Stimulated activated naive CD8-positive, alpha-beta T cell treated with anti-CD3 and anti-CD28 coated beads, Interleukin-15, Interleukin-2, amounts not matched to agents 100 ng/mL and 50 ng/mL, for 24 hours (primary cell): Measurements from ENCODE around the gene ACTN4.
A peak's percentile ranks its signal among the peaks of the same experiment; 100 is the strongest.

Experiments
- H3K27ac Mint-ChIP-seq: one replicate; pipeline ENCODE4 v1.8.0; 2021; ENCODE audit warnings: mild to moderate bottlenecking, mixed read lengths
- H3K27me3 Mint-ChIP-seq: one replicate; pipeline ENCODE4 v1.8.0; 2021; ENCODE audit warnings: mixed read lengths
- H3K36me3 Mint-ChIP-seq: one replicate; pipeline ENCODE4 v1.8.0; 2021; ENCODE audit warnings: low read depth, mixed read lengths
- H3K4me1 Mint-ChIP-seq: one replicate; pipeline ENCODE4 v1.8.0; 2021; ENCODE audit warnings: low read depth, mixed read lengths
- H3K4me3 Mint-ChIP-seq: one replicate; pipeline ENCODE4 v1.8.0; 2021; ENCODE audit warnings: mild to moderate bottlenecking, mixed read lengths
- H3K9me3 Mint-ChIP-seq: one replicate; pipeline ENCODE4 v1.8.0; 2021; ENCODE audit warnings: mixed read lengths

Gene ACTN4

GRCh38 chr19:38676878-38677646 lies 29.6 kb downstream of the ACTN4 start:
- Mint-ChIP-seq H3K9me3 (no peaks in the 10 kb centered on the region), H3K4me3 (no peak overlapping the region), H3K27me3 (no peaks in the 10 kb centered on the region), H3K36me3 (peaks cover 29% of the 10 kb centered on the region), H3K4me1 (peaks cover 58% of the 10 kb centered on the region), H3K27ac (no peak overlapping the region)

DNA sequence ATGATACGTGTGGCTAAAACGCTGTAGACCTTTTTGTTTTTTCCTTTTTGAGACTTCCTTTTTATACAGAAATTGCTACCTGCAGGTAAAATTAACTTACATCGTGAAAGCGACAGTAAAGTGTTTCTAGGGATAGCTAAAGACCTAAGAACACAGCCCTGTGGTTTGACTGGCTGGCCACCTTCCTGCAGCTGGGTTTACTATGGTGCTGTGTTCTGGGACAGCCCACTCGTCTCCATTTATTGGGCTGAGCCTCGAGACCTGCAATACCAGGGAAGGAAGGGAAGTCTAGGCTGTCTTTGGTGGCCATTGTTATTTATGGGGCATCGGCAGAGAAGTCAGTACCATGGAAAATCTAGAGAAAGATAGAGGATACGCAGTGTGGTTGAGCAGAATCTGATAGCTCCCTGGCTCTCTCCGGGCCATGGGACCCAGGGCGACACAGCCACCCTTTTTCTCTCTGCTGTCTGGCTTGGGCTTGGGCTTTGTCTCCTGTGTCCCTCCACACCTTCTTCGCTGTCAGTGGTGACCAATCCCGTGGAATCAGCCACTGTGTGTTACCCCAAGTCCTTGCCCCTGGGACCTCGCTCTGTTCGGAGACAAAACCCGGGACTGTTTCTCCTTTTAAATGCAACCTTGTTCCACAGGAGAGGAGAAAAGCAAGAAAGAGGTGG lies 30.9 kb downstream of the ACTN4 start:
- H3K27me3 Mint-ChIP-seq, result no peaks in the 10 kb centered on the region
- peaks cover 70% of the 10 kb centered on the region for H3K4me1 Mint-ChIP-seq
- H3K4me3 Mint-ChIP-seq, result no peak overlapping the region
- peaks cover 37% of the 10 kb centered on the region for H3K36me3 Mint-ChIP-seq
- H3K27ac Mint-ChIP-seq, result no peak overlapping the region
- no peaks in the 10 kb centered on the region for H3K9me3 Mint-ChIP-seq

DNA sequence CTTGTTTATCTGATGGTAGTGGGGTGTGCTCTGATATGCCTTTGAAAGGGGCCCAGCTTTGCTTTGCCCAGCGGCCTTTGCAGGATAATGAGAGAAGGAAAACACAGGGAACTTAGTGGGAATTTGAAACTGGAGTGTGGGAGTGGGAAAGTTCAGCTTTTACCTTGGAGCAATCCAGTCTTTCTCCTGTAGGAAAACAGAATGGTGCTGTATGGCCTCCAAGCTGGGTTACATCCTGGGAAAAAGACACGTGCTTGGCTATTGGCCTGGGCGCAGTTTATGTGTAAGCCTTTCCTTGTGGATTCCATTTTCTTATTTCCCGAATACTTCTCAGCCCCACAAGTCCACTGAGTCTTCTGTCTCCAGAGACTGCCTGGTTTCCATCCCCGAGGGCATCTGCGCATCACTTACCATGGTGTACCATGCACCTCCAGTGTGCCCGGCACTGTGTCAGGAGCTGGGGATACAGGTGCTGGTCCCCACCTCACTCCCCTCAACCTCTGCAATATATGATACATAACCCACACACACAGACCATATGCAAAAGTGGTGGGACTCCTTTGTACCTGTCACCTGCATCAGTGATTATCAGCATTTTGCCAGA lies 31.5 kb downstream of the ACTN4 start:
- Mint-ChIP-seq H3K27me3 (no peaks in the 10 kb centered on the region), H3K36me3 (peaks cover 37% of the 10 kb centered on the region), H3K9me3 (no peaks in the 10 kb centered on the region), H3K27ac (peak overlapping the region; percentile 32), H3K4me3 (no peak overlapping the region), H3K4me1 (peaks cover 74% of the 10 kb centered on the region)

DNA sequence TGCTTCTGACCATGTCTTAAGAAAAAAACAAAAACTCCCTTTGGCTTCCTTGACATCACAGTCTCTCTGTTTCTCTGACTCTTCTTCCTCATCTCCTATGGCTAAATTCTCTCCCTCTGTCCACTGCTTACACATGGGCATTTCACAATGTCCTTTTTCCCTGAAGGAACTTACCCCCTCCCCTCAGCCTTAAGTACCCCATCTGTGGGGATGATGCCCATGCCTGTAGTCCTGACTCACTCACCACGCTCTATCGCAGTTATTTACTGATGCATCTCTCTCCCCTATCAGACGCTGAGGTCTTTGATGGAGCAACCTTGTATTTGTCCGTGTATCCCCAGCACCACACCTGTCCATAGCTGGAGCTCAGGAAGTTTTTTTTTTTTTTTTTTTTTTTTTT lies 32.4 kb downstream of the ACTN4 start:
- Mint-ChIP-seq H3K4me1 (peaks cover 77% of the 10 kb centered on the region), H3K4me3 (no peak overlapping the region), H3K9me3 (no peaks in the 10 kb centered on the region), H3K27ac (peak overlapping the region; percentile 29), H3K27me3 (no peaks in the 10 kb centered on the region), H3K36me3 (peaks cover 37% of the 10 kb centered on the region)

GRCh38 chr19:38682195-38682867 lies 34.9 kb downstream of the ACTN4 start:
- H3K9me3 Mint-ChIP-seq, result no peaks in the 10 kb centered on the region
- peak overlapping the region; percentile 8 for H3K27ac Mint-ChIP-seq
- H3K36me3 Mint-ChIP-seq, result peaks cover 34% of the 10 kb centered on the region
- H3K4me3 Mint-ChIP-seq, result no peak overlapping the region
- H3K27me3 Mint-ChIP-seq, result no peaks in the 10 kb centered on the region
- H3K4me1 Mint-ChIP-seq, result peaks cover 81% of the 10 kb centered on the region

DNA sequence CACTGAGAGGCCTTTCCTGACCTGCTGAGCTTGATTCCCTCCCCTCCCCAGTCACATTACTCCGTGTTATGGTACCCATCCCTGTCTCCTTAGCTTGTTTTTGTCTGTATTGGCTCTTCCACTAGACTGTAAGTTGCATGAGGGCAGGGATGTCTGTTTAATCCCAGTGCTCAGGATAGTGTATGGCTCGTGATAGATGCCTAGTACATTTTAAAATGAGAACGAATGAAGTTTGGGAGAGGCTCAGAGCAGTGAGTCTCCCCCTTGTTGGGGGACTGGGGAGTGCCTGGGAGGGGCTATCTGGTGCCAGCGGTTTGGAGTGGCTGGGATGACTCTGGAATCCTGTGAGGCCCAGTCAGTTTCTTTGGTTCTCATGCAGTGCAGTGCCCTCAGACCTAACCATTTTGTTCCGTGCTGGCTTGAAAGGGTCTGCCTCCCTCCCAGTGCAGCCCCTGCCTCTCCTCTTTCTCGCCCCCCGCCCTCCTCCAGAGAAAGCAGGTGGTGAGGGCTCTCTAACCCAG lies 35.5 kb downstream of the ACTN4 start:
- Mint-ChIP-seq H3K36me3 (peaks cover 34% of the 10 kb centered on the region), H3K9me3 (no peaks in the 10 kb centered on the region), H3K27me3 (no peaks in the 10 kb centered on the region), H3K4me3 (no peak overlapping the region), H3K4me1 (peaks cover 85% of the 10 kb centered on the region), H3K27ac (peak overlapping the region; percentile 8)

GRCh38 chr19:38683393-38684077 lies 36.1 kb downstream of the ACTN4 start:
- Mint-ChIP-seq H3K4me3 (peak overlapping the region; percentile 4), H3K27ac (peak overlapping the region; percentile 50), H3K9me3 (no peaks in the 10 kb centered on the region), H3K4me1 (peaks cover 82% of the 10 kb centered on the region), H3K27me3 (no peaks in the 10 kb centered on the region), H3K36me3 (peaks cover 30% of the 10 kb centered on the region)

- Mint-ChIP-seq H3K27me3 (no peaks in the 10 kb centered on the region), H3K9me3 (no peaks in the 10 kb centered on the region), H3K4me3 (no peak overlapping the region), H3K4me1 (peaks cover 90% of the 10 kb centered on the region), H3K36me3 (peaks cover 36% of the 10 kb centered on the region), H3K27ac (peak overlapping the region; percentile 61)
Observed at GRCh38 chr19:38684078-38684861, 36.8 kb downstream of the ACTN4 start.

DNA sequence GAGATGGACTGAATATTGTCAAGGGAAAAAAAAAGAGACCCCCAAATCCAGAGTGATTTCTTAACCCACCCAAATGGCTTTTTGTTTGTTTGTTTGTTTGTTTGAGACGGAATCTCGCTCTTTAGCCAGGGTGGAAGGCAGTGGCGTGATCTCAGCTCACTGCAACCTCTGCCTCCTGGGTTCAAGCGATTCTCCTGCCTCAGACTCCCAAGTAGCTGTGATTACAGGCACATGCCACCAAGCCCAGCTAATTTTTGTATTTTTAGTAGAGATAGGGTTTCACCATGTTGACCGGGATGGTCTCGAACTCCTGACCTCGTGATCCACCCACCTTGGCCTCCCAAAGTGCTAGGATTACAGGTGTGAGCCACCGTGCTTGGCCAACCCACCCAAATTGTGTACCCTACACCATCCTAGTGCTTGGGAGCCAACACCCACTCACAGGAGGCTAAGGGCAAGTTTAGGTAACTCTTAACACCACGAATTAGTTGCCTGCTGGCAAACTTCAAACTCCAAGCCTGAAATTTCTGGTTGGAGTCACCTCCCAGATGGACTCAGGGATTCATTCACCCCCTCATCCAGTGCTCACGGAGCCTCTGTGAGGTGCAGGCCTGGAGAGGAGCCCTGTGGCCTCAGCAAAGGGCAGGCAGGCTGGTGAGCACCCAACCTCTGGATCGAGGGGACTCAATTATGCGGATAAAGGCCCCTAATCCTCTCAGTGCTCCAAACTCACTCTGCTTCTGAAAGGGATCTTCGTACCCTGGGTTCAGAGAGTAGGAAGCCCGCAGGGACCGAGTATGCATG lies 37.6 kb downstream of the ACTN4 start:
- peak overlapping the region; percentile 61 for H3K27ac Mint-ChIP-seq
- peaks cover 39% of the 10 kb centered on the region for H3K36me3 Mint-ChIP-seq
- no peak overlapping the region for H3K4me3 Mint-ChIP-seq
- no peaks in the 10 kb centered on the region for H3K9me3 Mint-ChIP-seq
- H3K4me1 Mint-ChIP-seq, result peaks cover 89% of the 10 kb centered on the region
- no peaks in the 10 kb centered on the region for H3K27me3 Mint-ChIP-seq

DNA sequence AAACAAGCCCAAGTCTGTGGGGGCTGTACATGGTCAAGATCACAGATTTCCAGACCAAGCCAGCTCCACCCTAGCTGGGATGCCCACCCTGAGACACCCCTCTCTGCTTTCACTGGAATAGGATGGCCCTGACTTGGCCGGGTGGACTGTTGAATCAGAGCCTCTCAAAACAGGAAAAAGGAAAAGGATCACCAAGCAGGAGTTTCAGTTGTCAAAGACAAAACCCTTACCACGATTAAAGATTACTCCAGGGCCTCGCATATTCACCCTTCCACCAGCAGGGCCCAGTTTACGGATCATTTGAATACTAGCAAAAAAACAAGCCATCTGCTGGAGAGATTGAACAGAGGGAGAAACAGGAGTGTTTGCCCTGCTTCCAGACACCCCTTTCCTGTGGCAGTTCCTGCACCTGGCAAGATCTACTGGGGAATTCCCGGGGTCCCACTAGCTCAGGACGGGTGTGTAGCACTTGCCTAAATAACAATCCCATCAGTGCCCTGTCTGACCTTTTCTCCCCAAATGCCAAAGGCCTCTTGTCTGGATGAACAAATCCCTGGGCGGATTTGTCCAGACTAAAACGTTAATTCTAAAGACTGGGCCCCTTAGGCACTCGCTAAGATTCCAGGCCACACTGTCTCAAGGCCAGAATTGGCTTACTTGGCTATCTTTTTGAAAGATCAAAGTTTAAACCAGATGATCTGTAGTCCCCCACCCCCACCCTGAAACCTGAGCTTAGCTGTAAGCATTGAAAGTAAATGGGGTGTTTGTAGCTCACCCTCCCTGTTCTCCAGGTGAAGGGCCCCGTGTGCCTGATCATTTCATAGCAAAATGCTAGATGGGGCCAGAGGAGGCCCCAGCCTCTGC lies 38.4 kb downstream of the ACTN4 start:
- peaks cover 83% of the 10 kb centered on the region for H3K4me1 Mint-ChIP-seq
- H3K27ac Mint-ChIP-seq, result peak overlapping the region; percentile 76
- no peaks in the 10 kb centered on the region for H3K27me3 Mint-ChIP-seq
- H3K4me3 Mint-ChIP-seq, result peak overlapping the region; percentile 25
- no peaks in the 10 kb centered on the region for H3K9me3 Mint-ChIP-seq
- peaks cover 38% of the 10 kb centered on the region for H3K36me3 Mint-ChIP-seq

DNA sequence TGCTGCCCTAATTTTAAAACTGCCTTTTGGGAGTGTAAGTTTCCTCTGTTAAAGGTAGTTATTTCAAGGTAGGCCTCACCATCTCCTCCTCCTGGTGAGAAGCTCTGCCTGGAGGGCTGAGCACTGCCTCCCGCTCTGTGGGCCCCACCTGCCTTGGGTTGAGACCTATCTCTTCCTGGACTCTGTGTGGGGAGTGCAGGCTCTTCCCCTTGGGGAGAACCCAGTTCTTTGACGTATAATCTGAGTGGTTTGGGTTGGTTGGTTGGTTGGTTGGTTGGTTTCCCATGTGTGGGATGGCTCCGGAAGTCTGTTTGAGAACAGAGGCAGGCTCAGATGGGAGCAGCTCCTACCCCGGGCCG lies 39.1 kb downstream of the ACTN4 start:
- Mint-ChIP-seq H3K4me1 (peaks cover 77% of the 10 kb centered on the region), H3K4me3 (peak overlapping the region; percentile 25), H3K36me3 (peaks cover 34% of the 10 kb centered on the region), H3K27me3 (no peaks in the 10 kb centered on the region), H3K27ac (peak overlapping the region; percentile 76), H3K9me3 (no peaks in the 10 kb centered on the region)

DNA sequence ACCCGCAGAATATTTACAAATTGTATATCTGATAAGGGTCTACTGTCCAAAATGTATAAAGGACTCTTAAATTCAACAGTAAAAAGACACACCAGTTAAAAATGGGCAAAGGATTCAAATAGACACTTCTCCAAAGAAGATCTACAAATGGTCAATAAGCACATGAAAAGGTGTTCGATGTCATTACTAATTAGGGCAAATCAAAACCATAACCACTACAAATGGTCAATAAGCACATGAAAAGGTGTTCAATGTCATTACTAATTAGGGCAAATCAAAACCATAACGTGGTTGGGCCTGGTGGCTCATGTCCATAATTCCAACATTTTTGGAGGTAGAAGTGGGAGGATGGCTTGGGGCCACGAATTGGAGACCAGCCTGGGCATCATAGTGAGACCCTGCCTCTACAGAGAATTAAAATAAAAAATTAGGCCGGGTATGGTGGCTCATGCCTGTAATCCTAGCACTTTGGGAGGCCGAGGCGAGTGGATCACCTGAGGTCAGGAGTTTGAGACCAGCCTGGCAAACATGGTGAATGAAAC lies 40.5 kb downstream of the ACTN4 start:
- no peaks in the 10 kb centered on the region for H3K27me3 Mint-ChIP-seq

More for the DNA sequence above, 40.5 kb downstream of the ACTN4 start:
- H3K4me3 Mint-ChIP-seq, result no peak overlapping the region
- no peaks in the 10 kb centered on the region for H3K9me3 Mint-ChIP-seq
- H3K36me3 Mint-ChIP-seq, result peaks cover 24% of the 10 kb centered on the region
- H3K4me1 Mint-ChIP-seq, result peaks cover 79% of the 10 kb centered on the region
- H3K27ac Mint-ChIP-seq, result peak overlapping the region; percentile 49
